D721Med (cell line): Measurements from ENCODE around the gene TOX2.

ENCODE experiments used
- DNase-seq: peaks from one replicate; pipeline ENCODE4 v3.0.0; 2011; ENCODE audit warnings: low spot score; ENCODE audit not compliant: insufficient read length
- FAIRE-seq: peaks from 2 replicates; lab custom pipeline; 2011; peaks lifted over from hg19 to GRCh38; lab: Jason Lieb, UNC
- TF ChIP-seq, protein P1 (sequence below): IDR thresholded peaks from 2 replicates; pipeline ENCODE4 v1.5.1; 2012; ENCODE audit warnings: mild to moderate bottlenecking, control low read depth; ENCODE audit not compliant: insufficient read depth; ENCODE audit errors: missing control alignments

The TOX2 gene

DNA sequence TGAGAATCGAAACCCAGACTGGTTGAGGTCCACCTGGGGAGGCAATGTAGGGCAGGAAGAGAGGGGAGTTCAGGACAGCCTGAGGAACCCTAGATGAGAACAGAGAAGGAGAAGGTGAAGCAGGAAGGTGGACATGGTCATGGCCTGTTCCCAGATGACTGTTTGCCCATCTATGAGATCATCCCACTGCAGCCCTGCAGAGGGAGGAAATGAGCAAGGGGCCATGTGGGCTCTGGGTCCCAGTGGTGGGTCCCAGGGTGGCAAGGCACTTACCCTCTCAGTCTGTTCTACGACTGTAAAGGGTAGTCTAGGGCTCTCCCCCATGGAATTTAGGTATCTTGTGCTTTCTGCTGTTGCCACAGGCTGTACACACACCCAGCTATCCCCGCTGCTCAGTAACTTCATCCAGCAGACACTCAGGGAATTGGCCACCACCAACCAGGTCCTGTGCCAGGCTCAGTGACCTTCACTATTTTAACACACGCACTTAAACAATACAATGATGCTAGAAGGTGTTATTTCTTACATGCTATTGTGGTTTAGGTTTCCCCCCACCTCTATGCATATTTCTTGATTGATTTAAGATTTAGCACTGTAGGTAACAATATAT is 89.8 kb downstream of the TOX2 start:
- TF ChIP-seq, protein P1, sequence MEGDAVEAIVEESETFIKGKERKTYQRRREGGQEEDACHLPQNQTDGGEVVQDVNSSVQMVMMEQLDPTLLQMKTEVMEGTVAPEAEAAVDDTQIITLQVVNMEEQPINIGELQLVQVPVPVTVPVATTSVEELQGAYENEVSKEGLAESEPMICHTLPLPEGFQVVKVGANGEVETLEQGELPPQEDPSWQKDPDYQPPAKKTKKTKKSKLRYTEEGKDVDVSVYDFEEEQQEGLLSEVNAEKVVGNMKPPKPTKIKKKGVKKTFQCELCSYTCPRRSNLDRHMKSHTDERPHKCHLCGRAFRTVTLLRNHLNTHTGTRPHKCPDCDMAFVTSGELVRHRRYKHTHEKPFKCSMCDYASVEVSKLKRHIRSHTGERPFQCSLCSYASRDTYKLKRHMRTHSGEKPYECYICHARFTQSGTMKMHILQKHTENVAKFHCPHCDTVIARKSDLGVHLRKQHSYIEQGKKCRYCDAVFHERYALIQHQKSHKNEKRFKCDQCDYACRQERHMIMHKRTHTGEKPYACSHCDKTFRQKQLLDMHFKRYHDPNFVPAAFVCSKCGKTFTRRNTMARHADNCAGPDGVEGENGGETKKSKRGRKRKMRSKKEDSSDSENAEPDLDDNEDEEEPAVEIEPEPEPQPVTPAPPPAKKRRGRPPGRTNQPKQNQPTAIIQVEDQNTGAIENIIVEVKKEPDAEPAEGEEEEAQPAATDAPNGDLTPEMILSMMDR: no peak
- DNase-seq: no peak
- no peak for FAIRE-seq

DNA sequence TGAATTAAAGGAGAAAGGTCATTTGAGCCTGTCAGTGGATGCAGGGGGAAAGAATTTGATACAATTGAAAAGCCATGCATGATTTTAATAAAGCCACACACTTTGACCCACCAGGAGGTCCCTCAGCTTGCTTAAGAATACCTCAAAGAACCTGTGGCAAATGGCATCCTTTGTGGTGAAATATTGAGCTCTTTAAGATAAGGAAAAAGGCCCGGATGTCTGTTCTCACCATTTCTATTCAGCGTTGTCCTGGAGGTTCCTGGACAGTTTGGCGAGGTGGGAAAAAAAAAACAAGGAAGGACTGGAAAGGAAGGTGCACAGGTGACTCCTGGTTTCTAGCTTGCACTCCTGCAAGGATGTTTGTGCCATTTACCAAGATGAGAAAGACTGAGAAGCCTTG is 91.0 kb downstream of the TOX2 start:
- TF ChIP-seq, protein P1: no peak
- FAIRE-seq (no peak), DNase-seq (no peak)

DNA sequence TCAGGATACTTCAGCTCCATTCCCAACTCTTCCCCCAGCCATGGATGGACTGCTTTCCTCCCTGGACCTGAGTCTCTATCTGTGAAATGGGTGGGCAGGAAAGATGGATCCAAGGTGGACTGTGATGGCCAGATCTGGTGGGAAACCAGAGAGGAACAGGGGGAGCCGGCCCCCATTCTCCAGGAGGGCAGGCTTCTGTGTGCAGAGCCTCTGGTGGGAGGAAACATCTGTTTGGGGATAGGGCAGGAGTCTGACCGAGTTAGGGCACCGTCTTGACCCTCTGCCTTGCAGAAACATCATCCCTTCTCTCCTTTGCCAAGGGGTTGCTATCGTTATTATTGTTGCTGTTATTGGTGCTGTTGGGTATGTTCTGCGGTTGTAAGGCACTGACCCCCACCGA is 91.5 kb downstream of the TOX2 start:
- TF ChIP-seq, protein P1: no peak
- DNase-seq: no peak
- FAIRE-seq: no peak

DNA sequence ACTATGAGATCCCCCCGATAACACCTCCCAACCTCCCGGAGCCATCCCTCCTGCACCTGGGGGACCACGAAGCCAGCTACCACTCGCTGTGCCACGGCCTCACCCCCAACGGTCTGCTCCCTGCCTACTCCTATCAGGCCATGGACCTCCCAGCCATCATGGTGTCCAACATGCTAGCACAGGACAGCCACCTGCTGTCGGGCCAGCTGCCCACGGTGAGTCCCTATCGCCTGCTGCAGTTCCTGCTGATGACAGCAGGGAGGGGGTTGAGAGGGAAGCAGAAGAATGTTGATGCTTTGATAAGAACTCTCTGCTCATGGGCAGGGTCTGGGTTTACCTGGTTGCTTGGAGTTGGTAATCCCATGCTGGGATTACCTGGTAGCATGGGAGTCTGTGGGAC is 91.9 kb downstream of the TOX2 start:
- DNase-seq (no peak), FAIRE-seq (no peak)
- TF ChIP-seq, protein P1: no peak

DNA sequence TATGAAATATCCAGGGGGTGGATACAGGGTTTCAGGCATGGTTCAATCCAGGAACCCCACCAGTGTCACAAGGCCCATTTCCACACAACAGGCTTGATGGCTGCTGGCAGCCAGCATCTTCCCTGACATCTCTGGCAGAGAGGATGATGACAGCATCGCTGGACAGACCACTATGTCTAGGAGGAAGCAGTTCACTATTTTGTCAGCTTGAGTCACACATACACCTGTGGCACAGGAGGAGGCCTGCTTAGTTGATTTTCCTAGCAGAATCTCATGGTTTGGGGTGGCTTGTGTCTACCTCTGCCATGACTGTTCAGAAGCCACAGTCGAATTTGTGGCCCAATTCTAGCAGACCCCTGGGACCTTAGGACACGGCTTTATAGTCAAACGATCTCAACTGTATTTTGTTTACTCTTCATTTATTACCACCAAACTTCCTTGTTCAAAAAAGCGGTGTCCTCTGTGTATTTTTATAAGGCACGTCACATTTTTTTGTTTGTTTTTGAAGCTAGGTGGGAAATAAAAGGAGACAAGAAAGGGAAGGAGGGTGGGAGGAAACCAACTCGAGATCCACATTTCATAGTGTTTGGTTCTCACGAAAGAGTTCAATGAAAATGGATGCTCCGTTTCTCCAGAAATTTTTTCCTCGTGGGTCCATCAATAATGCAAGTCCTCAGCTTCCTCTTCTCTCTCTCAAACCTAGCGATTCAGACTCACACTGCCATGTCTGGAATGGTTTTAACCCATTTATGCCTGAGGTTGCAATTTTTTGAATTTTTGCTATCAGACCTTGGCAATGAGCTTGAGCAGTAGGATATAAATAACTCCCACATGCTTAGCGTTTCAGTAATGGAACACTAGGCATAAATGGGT is 94.4 kb downstream of the TOX2 start:
- DNase-seq (no peak), FAIRE-seq (no peak)
- TF ChIP-seq, protein P1: no peak

DNA sequence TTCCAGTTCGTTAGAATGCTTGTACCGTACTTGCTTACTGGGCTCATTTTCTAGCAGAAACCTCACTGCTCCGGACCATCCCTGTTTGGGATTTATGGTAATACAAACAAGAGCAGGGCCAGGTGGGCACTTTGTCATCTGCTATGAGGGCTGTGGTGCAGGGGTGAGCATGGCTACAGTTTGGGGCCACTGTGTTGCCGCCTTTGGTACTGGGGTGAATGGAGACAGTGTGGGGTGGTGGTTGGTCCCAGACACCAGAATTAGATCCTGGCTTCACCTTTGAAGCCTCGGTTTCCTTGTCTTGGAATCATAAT is 95.0 kb downstream of the TOX2 start:
- TF ChIP-seq, protein P1: no peak
- FAIRE-seq (no peak), DNase-seq (no peak)

DNA sequence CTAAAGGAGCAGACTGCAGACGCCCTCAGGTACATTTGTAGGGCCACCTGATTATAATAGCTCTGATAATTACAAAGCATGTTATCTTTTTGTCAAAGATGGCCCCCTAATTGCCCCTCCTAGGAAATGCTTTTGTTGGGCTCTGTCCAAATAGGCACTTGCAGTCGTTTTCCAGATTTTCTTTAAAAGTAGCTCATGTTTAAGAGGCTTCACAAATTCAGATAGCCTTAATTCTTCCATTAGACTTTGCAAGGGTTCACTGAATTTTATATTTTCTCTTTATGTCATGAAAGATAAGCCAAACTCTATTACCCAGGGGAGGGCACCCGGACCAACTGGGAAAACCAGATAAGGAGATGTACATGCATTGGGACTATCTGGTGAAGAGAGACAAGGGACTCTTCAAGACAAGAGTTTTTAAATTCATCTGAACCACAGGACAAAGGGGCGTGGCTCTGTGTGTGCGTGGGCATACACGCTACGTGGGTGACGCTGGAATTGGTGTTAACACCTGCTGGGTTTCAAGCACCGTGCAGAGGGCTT is 95.6 kb downstream of the TOX2 start:
- TF ChIP-seq, protein P1: no peak
- DNase-seq: no peak
- no peak for FAIRE-seq
